ENCODE results near the gene ZNRF1. TPM values are rescaled to one million over a fixed set of nuclear protein-coding genes. Genes with fewer than 3 reads are reported as not detected.

ZNRF1 gene
- total and polyA plus RNA-seq, 2 of the 8 experiments (the other 6 are each of a cell fraction or from before 2014, with no cell fraction given): 33.5 to 52.9 TPM

DNA sequence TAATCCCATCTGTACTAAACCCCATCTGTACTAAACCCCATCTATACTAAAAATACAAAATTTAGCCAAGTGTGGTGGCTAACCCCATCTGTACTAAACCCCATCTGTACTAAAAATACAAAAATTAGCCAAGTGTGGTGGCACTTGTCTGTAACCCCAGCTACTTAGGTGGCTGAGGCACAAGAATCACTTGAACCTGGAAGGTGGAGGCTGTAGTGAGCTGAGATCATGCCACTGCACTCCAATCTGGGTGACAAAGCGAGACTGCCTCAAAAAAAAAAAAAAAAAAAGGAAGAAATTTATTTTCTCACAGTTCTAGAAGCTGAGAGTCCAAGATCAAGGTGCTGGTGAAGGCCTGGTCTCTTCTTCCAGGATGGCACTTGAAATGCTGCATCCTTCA is 161.6 kb downstream of the ZNRF1 start:
- no peaks in the 10 kb centered on the region for H3K23me2 ChIP-seq (ENCODE audit: low read depth, low read length)
- no peak overlapping the region for H4K8ac ChIP-seq (ENCODE audit: extremely low read depth, insufficient read depth, low read length)
- H3K79me2 ChIP-seq (ENCODE audit: control insufficient read depth in 1 of 2, insufficient read depth in 2 of 2, low read length in 2 of 2): peaks cover 0 to 26% of the 10 kb centered on the region in 2 experiments; a peak in 2 of 4 replicates
- ChIA-PET CTCF (ENCODE audit: partially characterized antibody) (no interaction called here), POLR2A (ENCODE audit: partially characterized antibody) (interaction anchor here (1.8 kb wide), 1 partner anchor 11 kb away, joined by 5 read pairs; no protein-coding TSS in a partner anchor)
- no peak overlapping the region for H2BK15ac ChIP-seq (ENCODE audit: low read length)
- FAIRE-seq (no peak), DNase-seq (ENCODE audit: low read depth in 1 of 2, low spot score in 2 of 2) (no peak)
- no peaks in the 10 kb centered on the region for H3K4me1 ChIP-seq (replicated peaks in 1 of 4; ENCODE audit: control insufficient read depth in 3 of 4, insufficient read depth in 4 of 4, low read length in 3 of 4)
- no peak for TF ChIP-seq SP2 (IDR thresholded peaks at IDR 0.05; ENCODE audit: low read length)
- no peak for TF ChIP-seq HDAC2 (IDR thresholded peaks at IDR 0.05; ENCODE audit: borderline replicate concordance in 1 of 2, low read depth in 2 of 2, low read length in 2 of 2)
- no peak for TF ChIP-seq TAF7 (optimal IDR thresholded peaks at IDR 0.05; ENCODE audit: borderline replicate concordance, low read depth, low read length)
- no peak for TF ChIP-seq ATF2 (IDR thresholded peaks at IDR 0.05; ENCODE audit: low read length)
- no peak for TF ChIP-seq KDM5A (IDR thresholded peaks at IDR 0.05; ENCODE audit: low read length)
- TF ChIP-seq TCF12 (IDR thresholded peaks at IDR 0.05; ENCODE audit: low read depth, low read length): no peak
- no peak overlapping the region for H4K91ac ChIP-seq (replicated peaks; ENCODE audit: insufficient read length, low read length)
- no peak overlapping the region for H2BK120ac ChIP-seq (replicated peaks; ENCODE audit: low read depth, low read length)
- no peaks in the 10 kb centered on the region; a peak in 2 of 4 replicates for H3K9me3 ChIP-seq (ENCODE audit: insufficient read depth in 2 of 2, low read depth in 1 of 2, low read length in 1 of 2)
- H2BK20ac ChIP-seq (ENCODE audit: low read length): no peak overlapping the region
- no peaks in the 10 kb centered on the region for H4K20me1 ChIP-seq (replicated peaks in 1 of 2; ENCODE audit: control insufficient read depth in 1 of 2, insufficient read depth in 2 of 2, low read length in 2 of 2)
- H3K27me3 ChIP-seq (replicated peaks in 1 of 4; ENCODE audit: control insufficient read depth in 3 of 4, extremely low read depth in 1 of 4, insufficient read depth in 3 of 4, low read length in 3 of 4): no peaks in the 10 kb centered on the region
- H3K23ac ChIP-seq (ENCODE audit: insufficient read length): no peak overlapping the region
- peaks cover 0 to 15% (median 2%) of the 10 kb centered on the region in 4 experiments; a peak in 4 of 8 replicates for H3K36me3 ChIP-seq (ENCODE audit: control insufficient read depth in 2 of 4, insufficient read depth in 4 of 4, low read length in 3 of 4)
- no peak overlapping the region for H3K27ac ChIP-seq (ENCODE audit: low read depth, low read length)
- H3K79me1 ChIP-seq (ENCODE audit: low read depth, low read length): peaks cover 5% of the 10 kb centered on the region; the same call in 1 of the 2 replicates
- WGBS, 2 experiments (ENCODE audit: extremely low coverage in 1 of 2, insufficient coverage in 1 of 2, insufficient read length in 1 of 2, insufficient replicate concordance in 2 of 2, low coverage in 1 of 2, low lambda C conversion rate in 2 of 2, missing lambda C conversion rate in 1 of 2): no CpG with 5 or more reads among the region's 1 CpG
- no peak overlapping the region for H3K4ac ChIP-seq (replicated peaks; ENCODE audit: insufficient read length, low read depth, low read length)
- H3K56ac ChIP-seq (replicated peaks; ENCODE audit: insufficient read length, low read depth, low read length): no peak overlapping the region
- no peak overlapping the region for H4K5ac ChIP-seq (ENCODE audit: insufficient read length, low read depth, low read length)
- no peak overlapping the region for H3K14ac ChIP-seq (ENCODE audit: insufficient read length)
- H3K4me3 ChIP-seq (ENCODE audit: extremely low read depth in 1 of 4, insufficient read depth in 2 of 4, low read depth in 3 of 4, low read length in 4 of 4): no peak overlapping the region
- H2BK5ac ChIP-seq (ENCODE audit: low read depth, low read length): no peak overlapping the region
- no peak overlapping the region for H2AK5ac ChIP-seq (ENCODE audit: low read depth, low read length)
- no peak overlapping the region for H3K18ac ChIP-seq (ENCODE audit: extremely low read depth, low read length)
- no peak overlapping the region for H3K4me2 ChIP-seq (ENCODE audit: insufficient read depth in 1 of 2, low read depth in 2 of 2, low read length in 2 of 2)
- no peak overlapping the region for H3K9ac ChIP-seq (replicated peaks in 1 of 4; ENCODE audit: extremely low read depth in 1 of 4, low read depth in 3 of 4, low read length in 3 of 4)
- no peak overlapping the region for H2AFZ ChIP-seq (ENCODE audit: low read length)
- no peak overlapping the region for H2BK12ac ChIP-seq (ENCODE audit: low read depth, low read length)

Measured in H1 (cell line).